BJ (cell line): ENCODE data around the gene FAM20A. TPM values are rescaled to one million over a fixed set of nuclear protein-coding genes. Genes with fewer than 3 reads are reported as not detected.
"Not testable (repeated sequence)": the region's sequence is repeated elsewhere in the genome, so short reads cannot be mapped to it uniquely, and the experiment has no call there.

Source experiments
- CTCF ChIA-PET: fragments of 350-600 bp; formaldehyde crosslinking; extraction: SDS; loops from one replicate; lab custom pipeline; 2021; ENCODE audit warnings: antibody characterized with exemption, inconsistent platforms; lab: Yijun Ruan, JAX
- POLR2A ChIA-PET: fragments of 300-600 bp; sonication (Branson Sonifier 250); formaldehyde crosslinking; extraction: SDS; loops from one replicate; lab custom pipeline; 2021; ENCODE audit warnings: antibody characterized with exemption; lab: Charles Lee
- DNase-seq: peaks from one replicate; pipeline ENCODE4 v3.0.0-alpha.2; 2011; ENCODE audit warnings: low read depth
- H3K27me3 ChIP-seq: 2 replicates; pipeline ENCODE4 v1.6.0; 2011; ENCODE audit warnings: low read length; ENCODE audit not compliant: control insufficient read depth, insufficient read depth
- H3K36me3 ChIP-seq: 2 replicates; pipeline ENCODE4 v1.5.1; 2011; ENCODE audit warnings: low read length; ENCODE audit not compliant: control insufficient read depth, insufficient read depth
- H3K4me3 ChIP-seq: 2 replicates; pipeline ENCODE4 v1.5.1; 2011; ENCODE audit warnings: low read depth, mild to moderate bottlenecking, control low read depth, low read length
- polyA plus RNA-seq: library from polyadenylated mRNA; depleted of rRNA; stranded (reverse); fragments of >200 nt; gene quantifications from 2 replicates; pipeline ENCODE4 v1.2.3, GENCODE V29; 2011
- TF ChIP-seq, protein P1 (sequence below): IDR thresholded peaks from 2 replicates; pipeline ENCODE4 v1.5.1; 2011; ENCODE audit warnings: low read depth, mild to moderate bottlenecking, control low read depth, inconsistent platforms, low read length, moderate library complexity; ENCODE audit not compliant: insufficient read depth

FAM20A gene
- polyA plus RNA-seq, 1 experiment, result 24.1 TPM

DNA sequence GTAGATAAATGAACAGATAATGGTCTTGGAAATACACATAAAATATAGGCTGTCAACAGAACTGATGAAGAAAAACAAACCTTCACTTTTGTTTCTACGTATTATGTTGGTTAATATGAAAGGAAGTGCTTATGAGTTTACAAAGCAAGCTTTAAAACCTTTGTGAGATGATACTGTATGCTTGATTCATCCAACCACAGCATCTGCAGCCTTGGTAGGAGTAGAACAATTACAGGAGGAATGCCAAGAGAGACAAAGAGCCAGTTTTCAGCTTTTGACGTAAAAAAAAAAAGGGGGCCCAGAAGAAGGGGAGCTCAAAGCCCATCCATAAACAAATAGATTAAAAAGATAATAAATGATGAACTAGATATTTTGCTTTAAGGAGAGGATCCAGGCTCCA, 13.3 kb downstream of the FAM20A start:
- TF ChIP-seq, protein P1, sequence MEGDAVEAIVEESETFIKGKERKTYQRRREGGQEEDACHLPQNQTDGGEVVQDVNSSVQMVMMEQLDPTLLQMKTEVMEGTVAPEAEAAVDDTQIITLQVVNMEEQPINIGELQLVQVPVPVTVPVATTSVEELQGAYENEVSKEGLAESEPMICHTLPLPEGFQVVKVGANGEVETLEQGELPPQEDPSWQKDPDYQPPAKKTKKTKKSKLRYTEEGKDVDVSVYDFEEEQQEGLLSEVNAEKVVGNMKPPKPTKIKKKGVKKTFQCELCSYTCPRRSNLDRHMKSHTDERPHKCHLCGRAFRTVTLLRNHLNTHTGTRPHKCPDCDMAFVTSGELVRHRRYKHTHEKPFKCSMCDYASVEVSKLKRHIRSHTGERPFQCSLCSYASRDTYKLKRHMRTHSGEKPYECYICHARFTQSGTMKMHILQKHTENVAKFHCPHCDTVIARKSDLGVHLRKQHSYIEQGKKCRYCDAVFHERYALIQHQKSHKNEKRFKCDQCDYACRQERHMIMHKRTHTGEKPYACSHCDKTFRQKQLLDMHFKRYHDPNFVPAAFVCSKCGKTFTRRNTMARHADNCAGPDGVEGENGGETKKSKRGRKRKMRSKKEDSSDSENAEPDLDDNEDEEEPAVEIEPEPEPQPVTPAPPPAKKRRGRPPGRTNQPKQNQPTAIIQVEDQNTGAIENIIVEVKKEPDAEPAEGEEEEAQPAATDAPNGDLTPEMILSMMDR, result no peak
- Histone ChIP-seq H3K36me3 (no peaks in the 10 kb centered on the region), H3K27me3 (no peaks in the 10 kb centered on the region; the same call in 1 of the 2 replicates), H3K4me3 (no peak overlapping the region)
- ChIA-PET CTCF (interaction anchor here (1.5 kb wide), 1 partner anchor 9 kb away, joined by 4 read pairs; no protein-coding TSS in a partner anchor), POLR2A (interaction anchor here (0.9 kb wide), 1 partner anchor 9 kb away, joined by 4 read pairs; no protein-coding TSS in a partner anchor)
- no peak for DNase-seq

DNA sequence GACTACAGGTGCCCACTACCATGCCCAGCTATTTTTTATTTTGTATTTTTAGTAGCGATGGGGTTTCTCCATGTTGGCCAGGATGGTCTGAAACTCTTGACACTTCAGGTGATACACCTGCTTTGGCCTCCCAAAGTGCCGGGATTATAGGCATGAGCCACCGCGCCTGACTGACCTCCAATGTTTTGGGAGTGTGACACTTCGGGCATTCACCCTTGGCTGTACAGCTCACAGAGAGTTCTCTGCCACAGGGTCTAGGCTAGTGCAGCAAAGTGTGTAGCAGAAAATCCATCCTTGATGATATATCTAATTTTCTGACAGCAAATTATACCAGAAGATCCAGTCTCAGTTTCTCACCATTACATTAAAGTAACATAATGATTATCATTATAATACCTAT, 14.1 kb downstream of the FAM20A start:
- ChIA-PET CTCF (interaction anchor here (0.6 to 1.5 kb wide), 3 partner anchors 9 to 919 kb away, joined by 3 to 4 read pairs (median 4); no protein-coding TSS in a partner anchor), POLR2A (no interaction called here)
- no peaks in the 10 kb centered on the region; the same call in 1 of the 2 replicates for H3K27me3 ChIP-seq
- TF ChIP-seq, protein P1, result no peak
- no peaks in the 10 kb centered on the region for H3K36me3 ChIP-seq
- DNase-seq, result no peak
- H3K4me3 ChIP-seq, result no peak overlapping the region

DNA sequence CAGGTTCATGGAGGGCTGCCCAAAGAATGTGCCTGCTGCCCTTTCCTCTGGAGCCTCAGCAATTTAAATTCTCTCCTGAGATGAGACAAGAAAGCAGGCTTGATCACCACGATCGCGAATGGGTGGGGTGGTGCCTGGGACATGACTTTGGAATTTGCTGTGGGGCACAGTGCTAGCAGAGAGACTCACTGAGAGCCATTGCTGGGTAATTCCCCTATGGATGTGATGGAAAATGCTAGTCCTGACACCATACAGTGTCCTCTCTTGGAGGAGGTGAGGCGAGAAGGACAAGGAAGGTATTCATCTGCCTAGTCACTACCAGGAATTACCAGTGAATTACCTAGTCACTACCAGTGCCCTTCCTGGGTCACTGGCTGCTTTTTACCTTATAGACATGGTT, 15.5 kb downstream of the FAM20A start:
- H3K36me3 ChIP-seq, result no peaks in the 10 kb centered on the region
- H3K4me3 ChIP-seq, result no peak overlapping the region
- POLR2A ChIA-PET, result no interaction called here
- no peaks in the 10 kb centered on the region; the same call in 1 of the 2 replicates for H3K27me3 ChIP-seq
- CTCF ChIA-PET, result no interaction called here
- TF ChIP-seq, protein P1, result no peak
- DNase-seq, result no peak

DNA sequence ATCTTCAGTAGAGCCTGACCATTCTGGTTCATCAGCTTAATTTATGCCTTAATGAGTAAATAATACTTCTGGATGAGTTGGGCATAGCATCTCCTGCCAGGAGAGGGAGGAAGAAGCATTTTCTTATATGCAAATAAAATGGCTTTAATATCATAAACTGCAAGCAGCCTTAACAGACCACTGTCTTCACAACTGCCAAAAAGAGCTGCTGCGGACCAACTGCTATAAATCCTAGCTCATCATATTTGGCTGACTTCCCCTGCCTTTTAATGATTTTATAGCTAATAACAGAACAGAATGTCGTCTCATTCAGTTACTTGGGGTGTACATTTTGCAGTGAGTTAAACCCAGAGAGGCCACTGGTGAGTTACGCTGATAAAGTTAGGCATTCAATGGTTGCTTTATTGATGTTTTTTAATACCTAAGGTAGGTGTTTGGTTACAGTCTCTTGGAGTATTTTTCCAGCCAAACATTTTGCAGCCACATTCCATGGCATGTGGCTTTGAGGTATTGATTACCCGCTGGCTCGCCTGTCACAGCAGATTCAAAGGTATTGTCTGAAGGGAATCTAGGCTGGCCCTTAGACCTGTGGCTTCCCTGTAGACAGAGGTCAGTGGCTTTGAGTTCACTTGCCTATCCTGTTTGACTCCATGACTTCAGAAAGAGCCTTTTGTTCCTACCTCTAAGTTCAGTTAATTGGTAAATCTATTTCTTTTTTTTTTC, 16.4 kb downstream of the FAM20A start:
- Histone ChIP-seq H3K36me3 (no peaks in the 10 kb centered on the region), H3K4me3 (no peak overlapping the region), H3K27me3 (no peaks in the 10 kb centered on the region; the same call in 1 of the 2 replicates)
- ChIA-PET CTCF (interaction anchor here (0.7 to 1.3 kb wide), 3 partner anchors 9 to 1556 kb away, joined by 3 read pairs; no protein-coding TSS in a partner anchor), POLR2A (no interaction called here)
- TF ChIP-seq, protein P1, result no peak
- DNase-seq, result no peak

DNA sequence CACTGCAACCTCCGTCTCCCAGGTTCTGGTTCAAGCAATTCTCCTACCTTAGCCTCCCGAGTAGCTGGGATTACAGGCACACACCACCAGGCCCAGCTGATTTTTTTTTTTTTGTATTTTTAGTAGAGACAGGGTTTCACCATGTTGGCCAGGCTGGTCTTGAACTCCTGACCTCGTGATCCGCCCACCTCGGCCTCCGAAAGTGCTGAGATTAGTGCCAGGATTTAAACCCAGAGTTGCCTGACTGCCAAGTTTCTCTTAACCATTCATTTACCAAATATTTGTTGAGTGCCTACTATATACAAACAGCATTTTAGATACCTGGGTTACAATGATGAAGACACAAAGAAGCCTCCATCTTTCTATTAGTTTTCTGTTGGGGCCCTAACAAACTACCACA, 18.3 kb downstream of the FAM20A start:
- CTCF ChIA-PET, result interaction anchor here (0.7 kb wide), 1 partner anchor 32 kb away, joined by 3 read pairs; no protein-coding TSS in a partner anchor
- POLR2A ChIA-PET, H3K4me3 ChIP-seq, H3K27me3 ChIP-seq, DNase-seq, H3K36me3 ChIP-seq: not testable (repeated sequence)
